Measurements from ENCODE around the gene RPA3. TPM values are rescaled to one million over a fixed set of nuclear protein-coding genes. Genes with fewer than 3 reads are reported as not detected.

The RPA3 gene
- total and polyA plus RNA-seq, 2 of the 13 experiments (the other 11 are each of a cell fraction or from before 2014, with no cell fraction given): 38.3 to 154 TPM

DNA sequence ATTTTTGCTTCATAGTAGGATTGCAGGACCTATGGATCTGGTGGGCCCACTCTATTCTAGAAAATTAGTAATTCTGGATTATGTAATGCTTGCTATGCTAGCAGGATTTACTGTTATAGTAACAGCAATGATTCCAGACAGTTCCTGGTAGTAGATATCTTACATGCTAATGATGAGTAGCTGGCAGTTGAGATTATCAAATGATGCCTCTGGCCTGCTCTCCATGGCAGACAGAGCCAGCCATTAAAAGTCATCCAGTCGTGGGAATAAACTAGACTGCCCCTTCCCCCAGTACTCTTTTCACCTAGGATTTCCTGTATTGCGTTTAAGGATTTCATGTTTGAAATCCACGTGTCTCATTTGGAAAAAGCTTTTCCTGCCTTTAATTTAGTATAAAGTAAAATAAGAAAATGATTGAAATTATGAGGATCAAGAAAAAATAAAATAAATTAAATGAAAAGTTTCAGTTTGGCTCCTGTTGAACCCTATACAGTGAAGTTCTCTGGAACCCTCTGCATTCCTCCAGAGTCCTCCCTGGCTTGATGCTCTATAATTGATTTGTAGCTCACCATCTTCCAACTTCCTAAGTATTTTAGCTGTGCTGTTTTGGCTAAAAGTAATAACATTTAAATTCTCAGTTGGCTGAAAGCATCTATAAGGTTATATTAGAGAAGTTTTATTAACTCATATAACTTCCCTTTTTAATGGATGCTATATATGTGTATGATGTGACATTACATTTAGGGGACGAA is 63.3 kb downstream of the RPA3 start (continued):
- TF ChIP-seq, protein P1, sequence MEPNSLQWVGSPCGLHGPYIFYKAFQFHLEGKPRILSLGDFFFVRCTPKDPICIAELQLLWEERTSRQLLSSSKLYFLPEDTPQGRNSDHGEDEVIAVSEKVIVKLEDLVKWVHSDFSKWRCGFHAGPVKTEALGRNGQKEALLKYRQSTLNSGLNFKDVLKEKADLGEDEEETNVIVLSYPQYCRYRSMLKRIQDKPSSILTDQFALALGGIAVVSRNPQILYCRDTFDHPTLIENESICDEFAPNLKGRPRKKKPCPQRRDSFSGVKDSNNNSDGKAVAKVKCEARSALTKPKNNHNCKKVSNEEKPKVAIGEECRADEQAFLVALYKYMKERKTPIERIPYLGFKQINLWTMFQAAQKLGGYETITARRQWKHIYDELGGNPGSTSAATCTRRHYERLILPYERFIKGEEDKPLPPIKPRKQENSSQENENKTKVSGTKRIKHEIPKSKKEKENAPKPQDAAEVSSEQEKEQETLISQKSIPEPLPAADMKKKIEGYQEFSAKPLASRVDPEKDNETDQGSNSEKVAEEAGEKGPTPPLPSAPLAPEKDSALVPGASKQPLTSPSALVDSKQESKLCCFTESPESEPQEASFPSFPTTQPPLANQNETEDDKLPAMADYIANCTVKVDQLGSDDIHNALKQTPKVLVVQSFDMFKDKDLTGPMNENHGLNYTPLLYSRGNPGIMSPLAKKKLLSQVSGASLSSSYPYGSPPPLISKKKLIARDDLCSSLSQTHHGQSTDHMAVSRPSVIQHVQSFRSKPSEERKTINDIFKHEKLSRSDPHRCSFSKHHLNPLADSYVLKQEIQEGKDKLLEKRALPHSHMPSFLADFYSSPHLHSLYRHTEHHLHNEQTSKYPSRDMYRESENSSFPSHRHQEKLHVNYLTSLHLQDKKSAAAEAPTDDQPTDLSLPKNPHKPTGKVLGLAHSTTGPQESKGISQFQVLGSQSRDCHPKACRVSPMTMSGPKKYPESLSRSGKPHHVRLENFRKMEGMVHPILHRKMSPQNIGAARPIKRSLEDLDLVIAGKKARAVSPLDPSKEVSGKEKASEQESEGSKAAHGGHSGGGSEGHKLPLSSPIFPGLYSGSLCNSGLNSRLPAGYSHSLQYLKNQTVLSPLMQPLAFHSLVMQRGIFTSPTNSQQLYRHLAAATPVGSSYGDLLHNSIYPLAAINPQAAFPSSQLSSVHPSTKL (CRISPR knock-in tag; IDR thresholded peaks at IDR 0.05): no peak

- DNase-seq (ENCODE audit: low spot score) (no peak), FAIRE-seq (no peak), ATAC-seq (no peak)
- Histone ChIP-seq H3K9ac (ENCODE audit: insufficient read depth, low read depth, low read length) (no peak overlapping the region), H4K20me1 (ENCODE audit: insufficient read depth, low read length) (no peaks in the 10 kb centered on the region), H3K4me1 (ENCODE audit: insufficient read depth, low read length) (peaks cover 51% of the 10 kb centered on the region), H3K36me3 (replicated peaks in 1 of 2; ENCODE audit: control insufficient read depth in 1 of 2, insufficient read depth in 2 of 2, low read length in 2 of 2) (no peaks in the 10 kb centered on the region), H2AFZ (ENCODE audit: low read length) (no peak overlapping the region), H3K79me2 (ENCODE audit: insufficient read depth, low read length) (peaks cover 43% of the 10 kb centered on the region), H3K4me2 (ENCODE audit: low read depth, low read length) (no peak overlapping the region), H3K4me3 (replicated peaks in 1 of 3; ENCODE audit: insufficient read depth in 1 of 3, low read depth in 2 of 3, low read length in 3 of 3) (no peak overlapping the region), H3K9me3 (ENCODE audit: low read length) (no peaks in the 10 kb centered on the region), H3K27me3 (ENCODE audit: control insufficient read depth in 1 of 2, insufficient read depth in 2 of 2, low read length in 2 of 2) (no peaks in the 10 kb centered on the region), H3K27ac (ENCODE audit: extremely low read length, insufficient read depth, low read length) (no peak overlapping the region)
- intact Hi-C loops (cut with micrococcal nuclease; ENCODE audit: unreplicated experiment): no loop called here
- no TSS peak for BruUV-seq (replicated peaks)
- in situ Hi-C loops (cut with HindIII; ENCODE audit: extremely low pct_ligation_motif_present, low pct_unique_long_range_greater_than_20kb): loop anchor here (25.0 kb wide), 1 partner anchor 559 kb away; no protein-coding TSS in a partner anchor
- ChIA-PET POLR2A (no interaction called here), CTCF (ENCODE audit: low intra/inter-chr PET ratio, low total read pairs) (no interaction called here)
- WGBS (ENCODE audit: low lambda C conversion rate): 77% methylated on average over 3 of the region's 3 CpGs
- TF ChIP-seq, protein P2, sequence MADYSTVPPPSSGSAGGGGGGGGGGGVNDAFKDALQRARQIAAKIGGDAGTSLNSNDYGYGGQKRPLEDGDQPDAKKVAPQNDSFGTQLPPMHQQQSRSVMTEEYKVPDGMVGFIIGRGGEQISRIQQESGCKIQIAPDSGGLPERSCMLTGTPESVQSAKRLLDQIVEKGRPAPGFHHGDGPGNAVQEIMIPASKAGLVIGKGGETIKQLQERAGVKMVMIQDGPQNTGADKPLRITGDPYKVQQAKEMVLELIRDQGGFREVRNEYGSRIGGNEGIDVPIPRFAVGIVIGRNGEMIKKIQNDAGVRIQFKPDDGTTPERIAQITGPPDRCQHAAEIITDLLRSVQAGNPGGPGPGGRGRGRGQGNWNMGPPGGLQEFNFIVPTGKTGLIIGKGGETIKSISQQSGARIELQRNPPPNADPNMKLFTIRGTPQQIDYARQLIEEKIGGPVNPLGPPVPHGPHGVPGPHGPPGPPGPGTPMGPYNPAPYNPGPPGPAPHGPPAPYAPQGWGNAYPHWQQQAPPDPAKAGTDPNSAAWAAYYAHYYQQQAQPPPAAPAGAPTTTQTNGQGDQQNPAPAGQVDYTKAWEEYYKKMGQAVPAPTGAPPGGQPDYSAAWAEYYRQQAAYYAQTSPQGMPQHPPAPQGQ (CRISPR knock-in tag; IDR thresholded peaks at IDR 0.05; ENCODE audit: borderline replicate concordance): no peak
- TF ChIP-seq MAFK (conservative IDR thresholded peaks at IDR 0.05 in 1 of 2, IDR thresholded peaks at IDR 0.05 in 1 of 2; ENCODE audit: low read length in 2 of 2) (no peak), HMG20A (CRISPR knock-in tag; IDR thresholded peaks at IDR 0.05; ENCODE audit: borderline replicate concordance) (no peak), SCMH1 (CRISPR knock-in tag; IDR thresholded peaks at IDR 0.05; ENCODE audit: borderline replicate concordance) (no peak), FOXJ3 (CRISPR knock-in tag; IDR thresholded peaks at IDR 0.05; ENCODE audit: borderline replicate concordance) (no peak), RARG (CRISPR knock-in tag; IDR thresholded peaks at IDR 0.05; ENCODE audit: low read depth) (no peak), ZNF652 (CRISPR knock-in tag; IDR thresholded peaks at IDR 0.05; ENCODE audit: borderline replicate concordance, low read depth) (0 out of 2 replicates have a peak, but pooled peaks have one; percentile 23), HNRNPLL (IDR thresholded peaks at IDR 0.05; ENCODE audit: low read depth, low read length, poor library complexity, severe bottlenecking) (no peak), BORCS8-MEF2B (CRISPR knock-in tag; IDR thresholded peaks at IDR 0.05) (no peak), GFI1 (CRISPR knock-in tag; IDR thresholded peaks at IDR 0.05; ENCODE audit: borderline replicate concordance) (no peak)
- TF ChIP-seq, protein P3, sequence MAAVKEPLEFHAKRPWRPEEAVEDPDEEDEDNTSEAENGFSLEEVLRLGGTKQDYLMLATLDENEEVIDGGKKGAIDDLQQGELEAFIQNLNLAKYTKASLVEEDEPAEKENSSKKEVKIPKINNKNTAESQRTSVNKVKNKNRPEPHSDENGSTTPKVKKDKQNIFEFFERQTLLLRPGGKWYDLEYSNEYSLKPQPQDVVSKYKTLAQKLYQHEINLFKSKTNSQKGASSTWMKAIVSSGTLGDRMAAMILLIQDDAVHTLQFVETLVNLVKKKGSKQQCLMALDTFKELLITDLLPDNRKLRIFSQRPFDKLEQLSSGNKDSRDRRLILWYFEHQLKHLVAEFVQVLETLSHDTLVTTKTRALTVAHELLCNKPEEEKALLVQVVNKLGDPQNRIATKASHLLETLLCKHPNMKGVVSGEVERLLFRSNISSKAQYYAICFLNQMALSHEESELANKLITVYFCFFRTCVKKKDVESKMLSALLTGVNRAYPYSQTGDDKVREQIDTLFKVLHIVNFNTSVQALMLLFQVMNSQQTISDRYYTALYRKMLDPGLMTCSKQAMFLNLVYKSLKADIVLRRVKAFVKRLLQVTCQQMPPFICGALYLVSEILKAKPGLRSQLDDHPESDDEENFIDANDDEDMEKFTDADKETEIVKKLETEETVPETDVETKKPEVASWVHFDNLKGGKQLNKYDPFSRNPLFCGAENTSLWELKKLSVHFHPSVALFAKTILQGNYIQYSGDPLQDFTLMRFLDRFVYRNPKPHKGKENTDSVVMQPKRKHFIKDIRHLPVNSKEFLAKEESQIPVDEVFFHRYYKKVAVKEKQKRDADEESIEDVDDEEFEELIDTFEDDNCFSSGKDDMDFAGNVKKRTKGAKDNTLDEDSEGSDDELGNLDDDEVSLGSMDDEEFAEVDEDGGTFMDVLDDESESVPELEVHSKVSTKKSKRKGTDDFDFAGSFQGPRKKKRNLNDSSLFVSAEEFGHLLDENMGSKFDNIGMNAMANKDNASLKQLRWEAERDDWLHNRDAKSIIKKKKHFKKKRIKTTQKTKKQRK (IDR thresholded peaks at IDR 0.05; ENCODE audit: low read length): no peak
Measured at GRCh38 chr7:7653593-7654187, 64.7 kb downstream of the RPA3 start.

Measured in HepG2 (cell line).